ENCODE results near the gene USP8.

DNA sequence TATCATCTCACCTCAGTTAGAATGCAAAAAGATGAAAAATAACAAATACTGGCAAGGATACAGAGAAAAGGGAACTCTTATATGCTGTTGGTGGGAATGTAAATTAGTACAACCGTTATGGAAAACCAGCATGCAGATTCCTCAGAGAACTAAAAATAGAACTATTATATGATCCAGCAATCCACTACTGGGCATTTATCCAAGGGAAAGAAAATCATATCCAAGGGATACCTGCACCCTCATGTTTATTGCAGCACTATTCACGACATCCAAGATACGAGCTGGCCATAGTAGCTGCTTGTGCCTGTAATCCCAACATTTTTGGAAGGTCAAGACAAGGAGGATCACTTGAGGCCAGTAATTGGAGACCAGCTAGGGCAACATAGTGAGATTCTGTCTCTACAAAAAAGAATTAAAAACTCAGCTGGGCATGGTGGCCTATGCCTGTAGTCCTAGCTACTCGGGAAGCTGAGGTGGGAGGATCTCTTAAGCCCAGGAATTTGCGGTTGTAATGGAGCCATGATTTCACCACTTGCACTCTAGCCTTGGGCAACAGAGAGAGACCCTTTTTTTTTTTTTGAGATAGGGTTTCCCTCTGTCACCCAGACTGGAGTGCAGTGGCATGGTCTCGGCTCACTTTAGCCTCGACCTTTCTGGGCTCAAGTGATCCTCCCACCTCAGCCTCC is 95.7 kb downstream of the USP8 start:
- TF ChIP-seq TCF4 (CRISPR knock-in tag; IDR thresholded peaks at IDR 0.05; ENCODE audit: borderline replicate concordance): no peak
- no peak for TF ChIP-seq ARNTL (CRISPR knock-in tag; IDR thresholded peaks at IDR 0.05; ENCODE audit: borderline replicate concordance, low read depth)
- TF ChIP-seq CSDC2 (CRISPR knock-in tag; IDR thresholded peaks at IDR 0.05): no peak
- no peak for TF ChIP-seq TOX (CRISPR knock-in tag; IDR thresholded peaks at IDR 0.05; ENCODE audit: borderline replicate concordance)
- TF ChIP-seq ZFP30 (CRISPR knock-in tag; IDR thresholded peaks at IDR 0.05): no peak
- TF ChIP-seq POU6F1 (CRISPR knock-in tag; IDR thresholded peaks at IDR 0.05; ENCODE audit: borderline replicate concordance, low read depth): no peak
- TF ChIP-seq GLIS3 (CRISPR knock-in tag; IDR thresholded peaks at IDR 0.05): no peak
- no peak for TF ChIP-seq RARB (CRISPR knock-in tag; IDR thresholded peaks at IDR 0.05)
- no peak for TF ChIP-seq CREB5 (CRISPR knock-in tag; IDR thresholded peaks at IDR 0.05; ENCODE audit: low read depth)
- no peak for TF ChIP-seq ESRRG (CRISPR knock-in tag; IDR thresholded peaks at IDR 0.05)
- TF ChIP-seq ISL1 (CRISPR knock-in tag; IDR thresholded peaks at IDR 0.05): no peak
- TF ChIP-seq SNAI2 (CRISPR knock-in tag; IDR thresholded peaks at IDR 0.05): no peak
- TF ChIP-seq PATZ1 (CRISPR knock-in tag; IDR thresholded peaks at IDR 0.05; ENCODE audit: borderline replicate concordance): no peak

Measured in SK-N-SH treated with all-trans-retinoic acid at 6 μM for 48 hours (cell line).